Measurements from ENCODE around the gene PCDHGB1.

- no peak for TF ChIP-seq CTCF (IDR thresholded peaks at IDR 0.05; ENCODE audit: borderline replicate concordance, extremely low read depth, low read length, poor library complexity, severe bottlenecking)
- TF ChIP-seq EZH2 (IDR thresholded peaks at IDR 0.05; ENCODE audit: borderline replicate concordance, low read depth, low read length, severe bottlenecking): no peak
Measured at GRCh38 chr5:141355641-141356040, 5.7 kb downstream of the PCDHGB1 start.

All from DND-41 (cell line).